ENCODE data around the gene RIN1.

RIN1 gene

DNA sequence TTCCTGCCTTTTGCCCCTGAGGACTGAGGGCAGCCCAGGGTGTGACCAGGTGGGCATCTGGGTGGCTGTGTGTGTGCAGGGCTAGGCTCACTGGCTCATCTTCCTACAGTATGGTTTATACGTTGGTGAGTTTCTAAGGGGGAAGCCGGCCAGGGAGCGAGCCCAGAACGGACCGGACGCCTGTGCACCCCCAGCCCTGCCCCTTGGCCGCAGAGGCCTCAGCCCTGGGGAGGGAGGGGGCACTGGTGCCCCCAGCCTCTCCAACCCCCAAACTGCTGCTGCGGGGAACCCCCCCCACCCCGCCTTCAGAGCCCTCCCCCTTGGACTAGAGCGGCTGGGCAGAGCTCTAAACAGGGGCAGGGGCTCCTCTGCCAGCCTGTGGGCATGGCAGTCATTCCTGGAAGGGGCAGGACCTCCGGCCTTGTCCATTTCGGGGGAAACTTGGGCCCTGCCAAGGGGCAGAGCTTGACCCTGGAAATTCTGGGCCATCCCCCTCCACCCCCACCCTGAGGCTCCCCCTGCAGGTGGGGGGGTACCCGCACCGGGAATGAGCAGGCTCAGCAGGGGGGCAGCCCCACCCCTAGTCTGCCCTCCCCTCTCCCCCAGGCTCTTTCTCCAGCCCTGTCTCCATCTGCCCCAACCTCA, 52.7 kb downstream of the RIN1 start:
- TF ChIP-seq, protein P1, sequence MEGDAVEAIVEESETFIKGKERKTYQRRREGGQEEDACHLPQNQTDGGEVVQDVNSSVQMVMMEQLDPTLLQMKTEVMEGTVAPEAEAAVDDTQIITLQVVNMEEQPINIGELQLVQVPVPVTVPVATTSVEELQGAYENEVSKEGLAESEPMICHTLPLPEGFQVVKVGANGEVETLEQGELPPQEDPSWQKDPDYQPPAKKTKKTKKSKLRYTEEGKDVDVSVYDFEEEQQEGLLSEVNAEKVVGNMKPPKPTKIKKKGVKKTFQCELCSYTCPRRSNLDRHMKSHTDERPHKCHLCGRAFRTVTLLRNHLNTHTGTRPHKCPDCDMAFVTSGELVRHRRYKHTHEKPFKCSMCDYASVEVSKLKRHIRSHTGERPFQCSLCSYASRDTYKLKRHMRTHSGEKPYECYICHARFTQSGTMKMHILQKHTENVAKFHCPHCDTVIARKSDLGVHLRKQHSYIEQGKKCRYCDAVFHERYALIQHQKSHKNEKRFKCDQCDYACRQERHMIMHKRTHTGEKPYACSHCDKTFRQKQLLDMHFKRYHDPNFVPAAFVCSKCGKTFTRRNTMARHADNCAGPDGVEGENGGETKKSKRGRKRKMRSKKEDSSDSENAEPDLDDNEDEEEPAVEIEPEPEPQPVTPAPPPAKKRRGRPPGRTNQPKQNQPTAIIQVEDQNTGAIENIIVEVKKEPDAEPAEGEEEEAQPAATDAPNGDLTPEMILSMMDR (conservative IDR thresholded peaks at IDR 0.05; ENCODE audit: low read depth) = no peak
- POLR2A ChIA-PET (ENCODE audit: low non-redundant PET) = no interaction called here
- no peak for DNase-seq (ENCODE audit: low spot score)
- CTCF ChIA-PET = interaction anchor here (0.6 to 1.4 kb wide), 7 partner anchors 7 to 433 kb away, joined by 3 to 6 read pairs (median 4); no protein-coding TSS in a partner anchor
- H3K27ac ChIP-seq = peak overlapping the region; percentile 57

- peak overlapping the region; percentile 57 for H3K27ac ChIP-seq
- ChIA-PET CTCF (interaction anchor here (0.6 to 1.4 kb wide), 11 partner anchors 8 to 1223 kb away, joined by 3 to 13 read pairs (median 4); no protein-coding TSS in a partner anchor), POLR2A (ENCODE audit: low non-redundant PET) (no interaction called here)
- TF ChIP-seq, protein P1 (conservative IDR thresholded peaks at IDR 0.05; ENCODE audit: low read depth) = peak; percentile 94
- peak; percentile 87 for DNase-seq (ENCODE audit: low spot score)
Observed at GRCh38 chr11:66282468-66283455, 53.5 kb downstream of the RIN1 start.

All from RWPE1 (cell line).